ENCODE results near the gene KLC1.

The KLC1 gene

DNA sequence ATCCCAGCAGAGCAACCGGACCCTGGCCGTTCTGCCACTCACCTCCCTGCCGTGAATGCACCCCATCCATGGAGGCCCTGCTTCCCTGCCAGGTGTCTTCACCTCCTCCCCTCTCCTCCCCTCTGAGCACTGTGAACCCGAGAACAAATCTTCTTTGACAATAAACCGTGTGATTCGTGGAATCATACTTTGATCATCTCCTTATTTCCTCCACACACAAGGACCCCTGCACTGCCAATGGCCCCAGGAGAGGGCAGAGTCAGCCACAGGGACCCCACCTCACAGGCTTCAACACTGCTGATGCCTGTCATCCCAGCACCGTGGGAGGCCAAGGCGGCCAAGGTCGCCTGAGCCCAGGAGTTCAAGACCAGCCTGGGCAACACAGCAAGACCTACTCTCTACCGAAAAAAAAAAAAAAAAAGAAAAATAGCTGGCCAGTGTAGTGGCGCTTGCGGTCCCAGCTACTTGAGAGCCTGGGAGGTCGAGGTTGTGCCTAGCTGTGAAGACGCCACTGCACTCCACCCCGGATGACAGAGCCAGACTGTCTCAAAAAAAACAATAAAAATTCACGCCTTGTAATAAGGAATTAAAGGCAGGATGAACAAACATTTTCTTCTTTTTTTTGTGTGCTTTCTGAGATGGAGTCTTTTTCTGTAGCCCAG is 85.2 kb downstream of the KLC1 start:
- DNase-seq (ENCODE audit: low read depth, low spot score) = no peak
- H3K27ac ChIP-seq = no peak overlapping the region

DNA sequence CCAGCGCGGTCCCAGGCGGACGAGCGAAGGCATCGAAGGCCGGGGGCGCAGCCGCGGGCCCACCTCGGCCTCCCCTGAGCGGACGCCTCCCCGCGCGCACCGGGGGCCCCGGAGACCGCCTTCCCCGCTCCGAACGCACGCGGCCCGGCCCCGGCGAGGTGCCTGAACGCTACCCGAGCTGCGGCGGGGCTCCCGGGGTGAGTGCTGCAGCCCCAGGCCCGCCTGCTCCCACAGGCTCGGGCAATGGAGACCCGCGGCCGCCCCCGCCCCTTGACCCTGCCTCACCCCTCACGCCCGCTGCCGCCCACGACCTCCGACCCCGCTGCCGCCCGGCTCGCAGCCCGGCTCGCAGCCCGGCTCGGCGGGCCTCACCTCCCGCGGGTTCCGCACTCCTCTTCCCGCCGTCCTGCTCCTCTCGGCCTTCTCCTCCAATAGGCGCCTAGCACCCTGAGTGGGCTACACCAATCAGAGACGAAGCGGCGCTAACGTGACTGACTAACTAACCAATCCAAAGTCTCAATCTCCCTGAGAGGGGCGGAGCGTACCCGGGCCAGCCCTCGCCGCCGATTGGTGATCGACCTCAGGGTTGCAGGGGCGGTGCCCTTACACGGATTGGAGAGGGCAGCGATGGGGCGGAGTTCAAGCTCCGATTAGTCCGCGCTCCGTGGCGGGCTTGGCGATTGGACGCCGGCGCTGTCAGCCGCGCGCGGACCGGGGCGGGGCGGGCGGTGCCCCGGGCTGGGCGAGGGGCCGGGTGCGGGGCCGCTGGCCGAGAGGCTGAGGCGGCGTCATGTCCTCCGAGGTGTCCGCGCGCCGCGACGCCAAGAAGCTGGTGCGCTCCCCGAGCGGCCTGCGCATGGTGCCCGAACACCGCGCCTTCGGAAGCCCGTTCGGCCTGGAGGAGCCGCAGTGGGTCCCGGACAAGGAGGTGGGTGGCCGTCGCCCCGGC is 86.3 kb downstream of the KLC1 start, which contains the start of the genes XRCC3 and ZFYVE21:
Gene XRCC3, minus strand, starts transcription at position 400 of the 949 bp plus-strand sequence. CDS start 4,364 bp downstream, outside the sequence.
Gene ZFYVE21, plus strand, starts transcription at position 759 of the 949 bp plus-strand sequence. Its CDS starts 32 bp downstream, at position 791.
- peak within 1 kb of the TSS; percentile 46 for H3K27ac ChIP-seq
- peak; percentile 96 for DNase-seq (ENCODE audit: low read depth, low spot score)

DNA sequence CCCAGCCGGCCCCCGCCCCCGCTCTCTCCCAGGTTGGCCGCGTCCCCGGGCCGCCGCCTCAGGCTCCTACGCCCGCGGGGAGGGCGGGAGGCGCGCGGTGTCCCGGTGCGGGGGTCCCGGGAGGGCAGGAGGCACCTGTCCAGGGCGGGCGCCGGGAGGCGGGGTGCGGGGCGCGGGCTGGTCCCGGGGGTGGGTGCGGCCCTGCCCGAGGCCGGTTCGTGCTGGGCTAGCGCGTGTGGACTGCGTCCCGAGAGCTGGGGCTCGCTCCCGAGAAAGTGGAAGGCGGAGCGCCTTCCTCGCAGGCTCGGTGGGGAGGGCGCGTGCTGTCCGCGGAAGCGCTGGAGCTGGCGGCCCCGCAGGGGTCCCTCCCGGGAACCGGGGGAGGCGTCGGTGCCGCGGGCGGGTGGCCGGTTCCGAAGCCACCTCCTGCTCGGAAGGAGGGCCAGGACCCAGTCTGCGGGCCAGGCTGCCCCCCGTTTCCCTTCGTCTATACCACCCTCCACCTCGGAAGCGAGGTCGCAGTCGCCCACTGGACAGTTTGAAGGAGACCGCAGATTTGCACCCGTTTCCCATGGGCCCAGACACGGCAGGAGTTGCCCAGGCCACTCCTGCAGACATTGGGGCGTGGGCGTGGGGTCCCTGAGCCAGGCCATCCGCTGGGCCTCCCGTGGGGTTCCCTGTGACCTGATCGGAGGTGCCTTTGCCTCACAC is 87.2 kb downstream of the KLC1 start:
- no peak for DNase-seq (ENCODE audit: low read depth, low spot score)
- peak overlapping the region; percentile 46 for H3K27ac ChIP-seq

DNA sequence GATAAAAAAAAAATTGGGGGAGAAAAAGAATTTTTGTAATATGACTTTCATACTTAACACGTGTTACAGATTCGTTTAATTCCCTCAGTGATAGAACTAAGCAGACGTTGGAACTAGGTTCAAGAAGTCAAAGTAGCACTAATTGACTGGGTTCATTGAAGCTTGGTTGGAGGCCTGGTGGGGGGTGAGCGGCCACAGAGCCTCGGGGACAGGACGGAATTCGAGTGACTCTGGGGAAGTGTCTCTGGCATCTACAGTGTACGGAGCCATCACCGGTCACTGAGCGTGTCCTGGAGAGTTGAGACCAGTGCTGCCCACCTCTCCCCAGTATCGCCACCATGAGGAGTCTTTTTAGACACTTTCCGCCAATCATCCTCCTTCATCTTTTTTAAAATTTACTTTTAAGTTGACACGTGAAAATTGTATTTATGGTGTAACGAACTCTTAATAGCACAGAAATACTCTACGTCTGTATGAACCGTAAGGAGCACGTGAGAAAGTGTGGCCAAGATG is 87.9 kb downstream of the KLC1 start:
- DNase-seq (ENCODE audit: low read depth, low spot score) = no peak
- H3K27ac ChIP-seq = no peak overlapping the region

DNA sequence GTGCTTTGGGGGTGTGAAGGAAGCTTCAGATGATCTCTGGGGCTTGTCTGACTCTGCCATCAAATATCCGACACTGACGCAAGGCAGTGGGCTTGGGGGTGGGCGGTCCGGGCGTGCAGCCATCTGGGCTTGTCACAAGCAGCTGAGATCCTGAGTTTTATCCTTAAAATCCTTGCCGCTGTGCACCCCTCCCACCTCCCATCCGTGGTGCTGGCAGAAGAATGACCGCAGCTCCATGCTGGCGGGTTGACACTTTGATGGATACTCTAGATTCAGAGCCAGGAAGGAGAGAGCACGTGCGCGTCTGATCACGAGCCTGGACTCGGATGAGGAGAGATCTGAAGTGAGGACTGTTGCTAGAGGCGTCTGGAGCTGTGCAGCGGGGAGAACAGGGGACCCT is 89.6 kb downstream of the KLC1 start:
- no peak for DNase-seq (ENCODE audit: low read depth, low spot score)
- H3K27ac ChIP-seq = no peak overlapping the region

DNA sequence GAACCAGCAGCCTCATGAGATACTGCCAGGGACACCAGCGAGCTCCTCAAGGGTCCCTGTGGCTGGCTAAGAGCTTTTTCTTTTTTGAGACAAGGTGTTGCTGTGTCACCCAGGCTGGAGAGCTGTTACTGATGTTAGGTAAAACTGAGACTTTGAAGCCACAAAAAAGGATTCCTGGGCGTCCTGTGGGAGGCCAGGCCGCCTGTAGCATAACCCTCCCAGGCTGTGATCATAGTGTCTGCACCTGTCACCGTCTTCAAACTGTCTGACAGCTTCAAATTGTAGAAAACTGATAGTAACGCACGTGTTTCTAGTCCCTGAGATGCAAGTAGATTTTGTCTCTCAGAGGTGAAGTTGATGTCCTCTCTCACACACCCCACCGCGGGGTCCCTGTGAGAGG is 90.7 kb downstream of the KLC1 start:
- no peak overlapping the region for H3K27ac ChIP-seq

DNA sequence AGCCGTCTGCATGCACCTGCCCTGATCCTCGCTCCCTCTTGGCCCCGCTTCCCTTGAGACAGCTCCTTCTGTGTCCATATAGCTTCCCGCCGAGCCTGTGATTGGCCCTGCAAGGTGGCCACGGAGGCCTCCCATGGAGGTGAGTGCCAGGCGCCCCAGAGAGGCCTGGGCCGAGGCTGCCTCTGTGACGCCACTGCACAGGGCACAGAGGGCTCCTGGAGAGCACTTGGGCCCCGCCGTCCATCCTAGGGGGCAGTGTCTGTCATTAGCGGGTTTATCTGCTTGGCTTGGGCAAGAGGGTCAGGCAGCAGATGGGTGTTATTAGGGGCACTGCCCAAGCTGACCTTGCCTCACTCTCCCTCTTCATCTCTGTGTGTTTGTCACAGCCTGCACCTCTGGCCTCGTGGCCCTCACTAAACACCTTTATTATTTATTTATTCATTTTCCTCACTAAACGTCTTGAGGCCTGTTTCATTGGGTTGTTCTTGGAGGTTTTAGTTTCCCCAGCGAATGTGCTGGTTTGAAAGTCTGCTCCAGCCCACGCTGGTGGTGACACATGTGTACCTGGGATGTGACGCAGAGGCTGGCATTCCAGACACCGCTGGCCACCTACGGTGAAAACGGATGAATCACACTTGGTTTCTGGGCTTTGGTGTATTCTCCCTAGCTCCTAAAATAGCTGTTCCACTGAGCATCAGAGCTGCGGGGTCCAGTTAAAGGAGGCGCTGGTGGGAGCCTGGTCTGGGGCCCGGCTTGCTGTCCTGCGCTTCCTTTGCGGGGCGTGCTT is 92.5 kb downstream of the KLC1 start:
- no peak overlapping the region for H3K27ac ChIP-seq
- DNase-seq (ENCODE audit: low read depth, low spot score) = peak; percentile 14

More for the DNA sequence above, 90.7 kb downstream of the KLC1 start:
- DNase-seq (ENCODE audit: low read depth, low spot score) = no peak

DNA sequence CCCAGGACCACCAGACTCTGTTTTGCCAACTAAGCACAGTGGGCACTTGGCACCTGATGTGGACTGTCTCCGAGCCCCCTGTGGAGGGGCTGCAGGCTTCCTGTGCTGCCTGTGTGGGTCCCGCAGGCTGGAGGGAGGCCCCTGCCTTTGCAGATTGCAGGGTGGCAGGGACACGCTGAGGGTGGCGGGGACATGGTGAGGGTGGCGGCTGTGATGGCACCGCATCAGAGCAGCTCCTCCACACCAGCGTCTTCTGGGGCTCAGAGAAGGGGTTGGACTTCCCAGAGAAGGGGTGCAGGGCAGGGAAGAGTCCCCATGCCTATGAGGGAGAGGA is 94.7 kb downstream of the KLC1 start:
- no peak for DNase-seq (ENCODE audit: low read depth, low spot score)
- H3K27ac ChIP-seq = no peak overlapping the region

DNA sequence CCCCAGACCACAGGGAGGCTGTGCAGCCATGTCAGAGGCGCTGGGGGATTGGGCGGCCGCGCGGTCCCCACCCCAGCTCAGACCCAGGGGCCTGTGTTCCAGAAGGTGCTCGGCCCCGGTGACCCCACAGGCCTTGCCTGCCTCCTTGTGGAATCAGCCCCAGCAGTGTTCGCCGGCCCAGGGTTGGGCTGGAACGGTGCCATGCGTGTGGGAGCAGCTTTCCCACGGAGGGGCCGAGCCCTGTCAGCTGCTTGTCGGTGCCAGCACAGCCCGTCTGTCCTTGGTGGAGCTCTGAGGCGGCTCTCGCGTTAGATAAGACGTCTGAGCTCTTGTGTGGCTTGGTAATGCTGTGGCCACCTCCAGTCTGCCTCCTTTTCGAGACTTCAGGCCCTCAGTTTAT is 95.1 kb downstream of the KLC1 start:
- no peak overlapping the region for H3K27ac ChIP-seq
- DNase-seq (ENCODE audit: low read depth, low spot score) = no peak

DNA sequence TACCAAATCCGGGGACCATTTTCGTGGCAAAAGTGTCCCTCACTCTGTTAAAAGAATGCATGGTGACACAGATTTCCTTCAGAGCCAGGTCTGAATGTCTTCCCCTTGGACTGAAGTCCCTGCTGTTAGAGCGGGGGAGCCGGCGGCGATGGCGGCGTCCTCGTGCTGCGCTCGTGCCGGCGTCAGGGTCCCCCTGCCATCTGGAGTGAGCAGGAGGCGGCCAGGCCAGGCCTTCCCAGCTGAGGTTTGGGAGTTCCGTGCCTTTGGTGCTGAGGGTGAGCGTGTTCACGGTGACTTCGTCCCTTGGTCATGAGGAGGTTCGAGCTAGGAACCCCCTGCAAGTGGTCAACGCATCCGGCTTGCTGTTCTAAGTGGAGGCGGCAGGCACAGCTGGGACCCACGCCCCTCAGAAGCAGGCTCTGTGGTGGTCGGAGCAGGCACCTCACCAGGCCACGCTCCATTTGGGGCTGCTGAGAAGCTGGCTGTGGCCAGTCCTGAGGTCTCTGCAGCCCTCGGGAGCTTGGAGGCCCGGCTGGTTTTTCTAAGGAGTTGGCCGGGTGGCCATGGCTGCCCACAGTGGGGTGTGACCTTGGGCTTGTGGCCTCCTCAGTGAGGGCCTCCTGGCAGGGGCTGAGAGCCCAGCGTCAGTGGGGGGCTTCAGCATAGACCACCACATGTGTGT is 96.1 kb downstream of the KLC1 start:
- no peak for DNase-seq (ENCODE audit: low read depth, low spot score)
- H3K27ac ChIP-seq = no peak overlapping the region

DNA sequence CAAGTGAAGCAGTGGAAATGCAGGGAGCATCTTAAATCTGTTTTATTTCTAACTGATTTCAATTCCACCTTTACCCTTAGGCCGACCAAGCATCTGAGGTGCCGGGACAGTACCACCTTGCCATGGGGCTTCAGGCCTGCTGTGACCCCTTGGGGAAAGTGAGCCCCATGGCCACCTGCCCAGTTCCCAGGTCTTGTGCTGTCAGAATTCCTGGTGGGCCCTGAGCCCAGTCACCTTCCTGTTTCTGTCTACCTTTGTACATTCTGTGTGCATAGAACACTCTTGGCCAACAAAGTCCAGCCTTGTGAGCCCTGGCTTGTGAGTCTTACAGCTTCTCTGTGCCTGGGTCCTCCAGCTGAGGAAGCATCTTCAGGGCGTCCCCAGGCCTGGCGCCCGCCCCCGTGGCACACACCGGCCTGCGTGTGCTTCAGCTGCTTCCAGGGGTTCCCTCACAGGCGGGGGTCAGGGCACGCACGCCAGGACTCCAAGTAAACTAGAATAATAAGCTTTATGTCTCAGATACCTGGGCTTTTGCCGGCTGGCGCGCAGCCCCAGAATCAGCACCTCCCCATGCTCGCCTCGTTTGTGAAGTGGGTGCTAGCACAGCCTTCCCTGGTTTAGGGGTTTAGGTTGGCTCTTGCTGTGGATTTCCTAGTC is 96.9 kb downstream of the KLC1 start:
- no peak overlapping the region for H3K27ac ChIP-seq
- no peak for DNase-seq (ENCODE audit: low read depth, low spot score)

DNA sequence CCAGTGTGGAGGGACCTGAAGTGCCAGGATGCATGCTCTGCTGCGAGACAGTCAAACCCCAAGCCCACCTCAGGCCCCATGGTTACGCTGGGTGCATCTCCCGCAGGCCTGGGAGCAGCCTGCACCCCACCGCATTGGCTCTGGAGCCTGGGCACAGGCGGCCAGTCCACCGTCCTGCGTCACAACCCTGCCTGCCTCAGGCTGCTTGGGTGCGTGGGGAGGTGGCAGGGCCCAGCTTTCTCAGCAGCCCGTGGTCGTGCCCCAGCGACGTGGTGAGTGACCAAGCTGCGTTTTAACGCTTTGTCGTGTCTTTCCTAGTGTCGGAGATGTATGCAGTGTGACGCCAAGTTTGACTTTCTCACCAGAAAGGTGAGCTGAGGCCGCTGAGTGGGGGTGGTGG is 97.5 kb downstream of the KLC1 start:
- DNase-seq (ENCODE audit: low read depth, low spot score) = no peak
- no peak overlapping the region for H3K27ac ChIP-seq

DNA sequence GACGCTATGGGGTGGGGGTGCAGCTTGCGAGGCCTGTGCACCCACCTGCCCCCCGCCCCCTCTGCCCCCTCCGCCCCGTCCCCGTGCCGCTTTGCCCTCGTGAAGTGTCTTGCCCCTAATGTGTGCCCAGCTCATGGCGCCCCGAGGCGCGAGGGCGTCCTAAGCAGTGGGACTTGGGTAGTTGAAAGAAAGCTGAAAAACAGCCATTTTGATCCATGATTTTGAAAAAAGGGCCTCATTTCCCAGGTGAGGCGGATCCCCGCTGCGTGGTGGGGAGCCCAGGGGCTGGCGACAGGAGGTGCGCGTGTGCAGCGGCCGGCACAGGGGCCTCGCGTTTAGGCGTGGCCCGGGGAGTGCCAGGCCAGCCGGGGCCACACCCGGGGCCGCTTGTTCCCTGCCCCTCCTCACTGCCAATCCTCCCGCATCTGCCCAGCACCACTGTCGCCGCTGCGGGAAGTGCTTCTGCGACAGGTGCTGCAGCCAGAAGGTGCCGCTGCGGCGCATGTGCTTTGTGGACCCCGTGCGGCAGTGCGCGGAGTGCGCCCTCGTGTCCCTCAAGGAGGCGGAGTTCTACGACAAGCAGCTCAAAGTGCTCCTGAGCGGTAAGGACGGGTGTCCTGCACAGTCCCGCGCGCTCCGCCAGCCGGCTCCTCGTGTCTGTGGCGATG is 98.4 kb downstream of the KLC1 start:
- DNase-seq (ENCODE audit: low read depth, low spot score) = no peak
- no peak overlapping the region for H3K27ac ChIP-seq

DNA sequence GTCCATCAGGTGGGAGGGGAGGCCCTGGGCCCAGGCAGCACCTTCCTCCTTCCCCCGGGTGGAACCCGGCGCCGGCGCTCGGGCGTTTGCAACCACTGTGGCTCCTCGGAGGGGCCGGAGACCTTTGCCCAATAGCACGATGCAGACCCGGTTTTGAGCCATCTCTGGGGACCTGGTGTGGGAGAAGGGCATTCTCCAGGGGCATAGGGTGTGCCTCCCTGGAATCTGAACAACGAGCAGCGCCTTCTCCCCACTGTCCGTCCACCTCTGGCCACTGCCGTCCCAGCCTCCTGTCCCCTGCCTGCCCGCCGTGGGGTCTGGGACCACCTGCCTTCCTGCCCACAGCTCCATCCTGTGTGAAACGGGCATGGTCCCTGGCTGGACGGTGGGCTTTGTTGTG is 99.1 kb downstream of the KLC1 start:
- no peak for DNase-seq (ENCODE audit: low read depth, low spot score)
- H3K27ac ChIP-seq = no peak overlapping the region

DNA sequence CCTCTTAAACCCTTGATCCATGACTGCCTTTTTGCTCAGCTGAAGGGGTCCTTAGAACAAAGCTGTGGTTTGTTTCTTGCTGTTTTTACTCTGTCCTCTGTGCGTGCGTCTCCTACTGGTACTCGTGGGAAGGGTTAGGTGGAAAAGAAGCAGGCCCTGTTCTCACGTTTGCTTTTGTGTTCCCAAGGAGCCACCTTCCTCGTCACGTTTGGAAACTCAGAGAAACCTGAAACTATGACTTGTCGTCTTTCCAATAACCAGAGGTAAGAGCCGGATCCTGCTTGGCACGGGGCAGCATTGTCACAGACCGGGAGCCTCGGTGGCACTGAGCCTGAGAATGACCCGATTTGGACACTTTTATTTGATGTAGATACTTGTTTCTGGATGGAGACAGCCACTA is 99.7 kb downstream of the KLC1 start:
- H3K27ac ChIP-seq = no peak overlapping the region
- DNase-seq (ENCODE audit: low read depth, low spot score) = no peak

DNA sequence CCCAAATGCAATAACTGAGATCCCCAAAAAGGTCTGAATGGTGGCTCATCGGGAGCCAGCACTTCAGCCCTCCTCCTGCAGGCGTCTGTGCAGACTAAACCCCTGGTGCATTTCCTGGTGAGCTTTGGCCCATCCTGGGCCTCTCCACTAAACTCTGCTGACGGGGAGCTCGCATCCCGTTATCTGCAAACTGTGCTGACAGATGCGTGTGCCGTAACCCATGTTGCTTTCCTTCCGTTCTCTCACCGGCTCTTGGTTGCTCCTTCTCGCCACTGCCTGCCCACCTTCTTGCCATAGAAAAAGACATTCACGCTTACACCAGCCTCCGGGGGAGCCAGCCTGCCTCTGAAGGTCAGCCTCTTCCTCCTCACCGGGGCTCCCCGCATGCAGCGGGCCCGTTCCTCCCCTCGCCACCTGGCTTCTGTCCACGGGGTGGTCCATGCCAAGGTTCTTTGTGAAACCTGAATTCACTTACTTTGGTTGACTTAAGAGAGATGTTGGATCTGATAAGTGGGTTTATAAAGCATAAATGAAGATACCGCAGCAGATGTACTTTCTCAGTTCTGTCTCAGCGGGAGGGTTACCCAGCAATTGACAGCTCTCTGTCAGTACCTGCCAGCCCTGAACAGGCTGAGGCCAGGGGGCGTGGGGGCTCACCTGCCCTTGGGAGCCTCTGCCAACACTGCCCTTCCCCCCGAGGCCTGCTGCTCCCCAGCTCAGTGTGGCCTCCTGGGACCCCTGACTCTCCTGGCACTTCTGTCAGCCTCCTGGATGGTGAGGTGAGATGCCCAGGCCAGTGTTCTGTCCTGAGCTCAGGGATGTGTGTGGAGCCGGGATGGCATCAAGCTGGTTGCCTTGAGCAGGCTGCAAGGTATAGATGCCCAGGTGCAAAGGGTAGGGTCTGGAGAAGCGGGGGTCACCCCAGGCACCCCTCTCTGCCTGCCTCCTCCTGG is 100.8 kb downstream of the KLC1 start:
- no peak for DNase-seq (ENCODE audit: low read depth, low spot score)
- H3K27ac ChIP-seq = no peak overlapping the region

DNA sequence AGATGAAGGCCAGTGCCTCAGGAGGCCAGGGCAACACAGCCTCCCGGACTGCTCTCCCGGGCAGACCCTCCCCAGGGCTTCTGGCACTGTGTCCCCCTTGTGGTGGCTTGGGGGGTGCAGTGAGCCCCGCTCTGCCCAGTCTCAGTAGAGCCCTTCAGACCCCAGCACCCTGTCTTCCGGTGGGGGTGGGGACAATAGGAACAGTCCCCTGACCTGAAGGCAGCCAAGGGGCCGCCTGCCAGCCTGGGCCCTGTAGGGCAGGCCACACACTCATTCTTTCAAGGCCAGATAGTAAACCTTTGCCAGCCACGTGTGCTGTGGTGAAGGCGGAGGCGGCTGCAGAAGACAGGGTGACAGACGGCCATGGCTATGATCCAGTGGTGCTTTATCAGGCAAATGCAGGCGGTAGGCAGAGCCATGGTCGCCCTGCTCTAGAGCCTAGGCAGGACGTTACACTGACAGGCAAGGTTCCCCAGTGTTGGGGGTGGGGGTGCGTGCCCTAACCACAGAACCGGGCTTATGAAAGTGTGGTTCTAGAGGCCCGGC is 101.6 kb downstream of the KLC1 start:
- no peak overlapping the region for H3K27ac ChIP-seq
- no peak for DNase-seq (ENCODE audit: low read depth, low spot score)

All from epithelial cell of prostate (primary cell).